Measurements from ENCODE around the gene GALNT18.

Gene GALNT18

GRCh38 chr11:11313902-11314692, 307.7 kb downstream of the GALNT18 start:
- no peak for DNase-seq (ENCODE audit: low read depth, low spot score)

- peak; percentile 25 for DNase-seq (ENCODE audit: low read depth, low spot score)
These were observed 308.4 kb downstream of the GALNT18 start for GRCh38 chr11:11313426-11313825.

- no peak for DNase-seq (ENCODE audit: low read depth, low spot score)
These were observed 309.1 kb downstream of the GALNT18 start for GRCh38 chr11:11312738-11313137.

- no peak for DNase-seq (ENCODE audit: low read depth, low spot score)
These were observed 310.6 kb downstream of the GALNT18 start for GRCh38 chr11:11311169-11311568.

- no peak for DNase-seq (ENCODE audit: low read depth, low spot score)
These were observed 311.9 kb downstream of the GALNT18 start for GRCh38 chr11:11309906-11310305.

- no peak for DNase-seq (ENCODE audit: low read depth, low spot score)
These were observed 313.6 kb downstream of the GALNT18 start for GRCh38 chr11:11308249-11308648.

- DNase-seq (ENCODE audit: low read depth, low spot score) = peak; percentile 19
These were observed 314.9 kb downstream of the GALNT18 start for GRCh38 chr11:11306855-11307254.

GRCh38 chr11:11304550-11304949, 317.3 kb downstream of the GALNT18 start:
- DNase-seq (ENCODE audit: low read depth, low spot score) = no peak

- DNase-seq (ENCODE audit: low read depth, low spot score) = no peak
These were observed 319.2 kb downstream of the GALNT18 start for GRCh38 chr11:11302565-11302964.

- DNase-seq (ENCODE audit: low read depth, low spot score) = no peak
These were observed 320.6 kb downstream of the GALNT18 start for GRCh38 chr11:11301212-11301611.

- no peak for DNase-seq (ENCODE audit: low read depth, low spot score)
These were observed 324.2 kb downstream of the GALNT18 start for GRCh38 chr11:11297578-11297977.

GRCh38 chr11:11296434-11296833, 325.4 kb downstream of the GALNT18 start:
- DNase-seq (ENCODE audit: low read depth, low spot score) = no peak

GRCh38 chr11:11294551-11294855, 327.3 kb downstream of the GALNT18 start:
- no peak for DNase-seq (ENCODE audit: low read depth, low spot score)

- DNase-seq (ENCODE audit: low read depth, low spot score) = no peak
These were observed 327.8 kb downstream of the GALNT18 start for GRCh38 chr11:11293798-11294550.

GRCh38 chr11:11292839-11293238, 329.0 kb downstream of the GALNT18 start:
- no peak for DNase-seq (ENCODE audit: low read depth, low spot score)

GRCh38 chr11:11291041-11292015, 330.5 kb downstream of the GALNT18 start:
- no peak for DNase-seq (ENCODE audit: low read depth, low spot score)

GRCh38 chr11:11290354-11290753, 331.5 kb downstream of the GALNT18 start:
- DNase-seq (ENCODE audit: low read depth, low spot score) = no peak

- DNase-seq (ENCODE audit: low read depth, low spot score) = no peak
These were observed 332.1 kb downstream of the GALNT18 start for GRCh38 chr11:11289669-11290068.

- DNase-seq (ENCODE audit: low read depth, low spot score) = no peak
These were observed 332.7 kb downstream of the GALNT18 start for GRCh38 chr11:11288972-11289616.

GRCh38 chr11:11284481-11284880, 337.3 kb downstream of the GALNT18 start:
- DNase-seq (ENCODE audit: low read depth, low spot score) = no peak

GRCh38 chr11:11281626-11282025, 340.2 kb downstream of the GALNT18 start:
- DNase-seq (ENCODE audit: low read depth, low spot score) = no peak
